HL-60 (cell line): ENCODE results near the gene SCP2D1.
"Not testable (repeated sequence)": the region's sequence is repeated elsewhere in the genome, so short reads cannot be mapped to it uniquely, and the experiment has no call there.

Experiments used
- DNase-seq, 2 experiments: peaks; one replicate each; pipeline ENCODE4 v3.0.0-alpha.2; 2010 to 2020; ENCODE audit warnings: low read depth in 1 of 2, low spot score in 1 of 2
- H3K27ac ChIP-seq: fragments of 250-450 bp; sonication (Bioruptor Pico); replicated peaks from 2 replicates; pipeline ENCODE4 v1.5.1; 2020; ENCODE audit warnings: mild to moderate bottlenecking, moderate library complexity
- H3K27me3 ChIP-seq: fragments of 250-450 bp; sonication (Bioruptor Pico); 2 replicates; pipeline ENCODE4 v1.5.1; 2021; ENCODE audit warnings: mild to moderate bottlenecking, moderate library complexity; ENCODE audit not compliant: insufficient read depth, poor library complexity, severe bottlenecking
- H3K4me3 ChIP-seq: replicated peaks from 2 replicates; pipeline ENCODE4 v1.5.1; 2011; ENCODE audit warnings: mild to moderate bottlenecking, control low read depth, low read length; ENCODE audit not compliant: insufficient read depth
- CTCF ChIP-seq: IDR thresholded peaks from one replicate; pipeline ENCODE4 v1.5.1; 2011; ENCODE audit warnings: low read length, control low read depth, inconsistent platforms; ENCODE audit not compliant: insufficient read depth
- GABPA ChIP-seq: IDR thresholded peaks from 2 replicates; pipeline ENCODE4 v1.6.1; 2012; ENCODE audit warnings: low read depth
- POLR2AphosphoS5 ChIP-seq: IDR thresholded peaks from 2 replicates; pipeline ENCODE4 v1.6.1; 2012; ENCODE audit warnings: low read depth
- REST ChIP-seq: IDR thresholded peaks from 2 replicates; pipeline ENCODE4 v1.6.1; 2012; ENCODE audit warnings: low read depth; ENCODE audit not compliant: insufficient replicate concordance
- SPI1 ChIP-seq: IDR thresholded peaks from 2 replicates; pipeline ENCODE4 v1.6.1; 2012; ENCODE audit warnings: low read depth, mild to moderate bottlenecking, borderline replicate concordance

The SCP2D1 gene

GRCh38 chr20:18781509-18781908 is 32.1 kb upstream of the SCP2D1 start:
- Histone ChIP-seq H3K27ac (no peak overlapping the region), H3K4me3 (no peak overlapping the region), H3K27me3 (no peaks in the 10 kb centered on the region)
- DNase-seq = no peak
- TF ChIP-seq CTCF (no peak), REST (no peak), GABPA (no peak)

- TF ChIP-seq SPI1 (no peak), POLR2AphosphoS5 (no peak), REST (no peak), CTCF (no peak), GABPA (no peak)
- Histone ChIP-seq H3K27me3 (no peaks in the 10 kb centered on the region), H3K4me3 (no peak overlapping the region), H3K27ac (no peak overlapping the region)
- no peak for DNase-seq
Observed at GRCh38 chr20:18783385-18783959, 30.1 kb upstream of the SCP2D1 start.

- DNase-seq, H3K4me3 ChIP-seq, H3K27me3 ChIP-seq, H3K27ac ChIP-seq: not testable (repeated sequence)
Observed at GRCh38 chr20:18787046-18787445, 26.5 kb upstream of the SCP2D1 start.

- no peak for DNase-seq
- H3K27ac ChIP-seq = no peak overlapping the region
- no peak overlapping the region for H3K4me3 ChIP-seq
- no peaks in the 10 kb centered on the region for H3K27me3 ChIP-seq
- TF ChIP-seq GABPA (no peak), SPI1 (no peak), REST (no peak), POLR2AphosphoS5 (no peak), CTCF (no peak)
Observed at GRCh38 chr20:18788021-18788420, 25.6 kb upstream of the SCP2D1 start.
